G401 (cell line): ENCODE data around the gene ZNF786. TPM values are rescaled to one million over a fixed set of nuclear protein-coding genes. Genes with fewer than 3 reads are reported as not detected.
"Not testable (repeated sequence)": the region's sequence is repeated elsewhere in the genome, so short reads cannot be mapped to it uniquely, and the experiment has no call there.

Source experiments
- DNase-seq: peaks from one replicate; pipeline ENCODE4 v3.0.0-alpha.2; 2015; ENCODE audit warnings: low spot score
- in situ Hi-C: cut with HindIII; loops from 2 replicates; pipeline ENCODE4 v1.10.0; 2016; ENCODE audit warnings: low sequenced_read_pairs, mixed read lengths
- total RNA-seq: library from RNA; depleted of rRNA; stranded (reverse); fragments of >200 nt; shearing (Covaris generic); gene quantifications from 2 replicates; pipeline ENCODE4 v1.2.3, GENCODE V29; 2014; rRNA removed

The ZNF786 gene
- total RNA-seq, 1 experiment from 2014 or later: 5.2 TPM

DNA sequence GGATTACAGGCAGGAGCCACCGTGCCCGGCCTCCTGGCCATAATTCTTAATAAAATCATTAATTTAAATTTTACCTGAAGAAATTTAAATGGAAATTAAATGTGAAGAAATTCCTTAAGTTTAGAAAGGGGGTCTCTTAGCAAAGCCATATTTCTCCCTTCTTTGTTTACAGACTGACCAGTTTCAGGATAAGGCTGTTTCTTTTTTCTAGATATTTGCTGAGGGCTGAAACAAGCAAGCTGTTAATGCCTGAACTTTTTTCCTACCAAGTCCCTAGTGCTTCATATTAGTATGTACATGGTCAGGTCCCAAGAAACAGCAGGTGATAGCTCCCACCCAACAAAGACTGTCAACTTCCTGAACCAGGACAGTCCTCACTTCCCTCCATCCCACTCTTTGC, 44.1 kb downstream of the ZNF786 start:
- DNase-seq: no peak
- in situ Hi-C loops: no loop called here

DNA sequence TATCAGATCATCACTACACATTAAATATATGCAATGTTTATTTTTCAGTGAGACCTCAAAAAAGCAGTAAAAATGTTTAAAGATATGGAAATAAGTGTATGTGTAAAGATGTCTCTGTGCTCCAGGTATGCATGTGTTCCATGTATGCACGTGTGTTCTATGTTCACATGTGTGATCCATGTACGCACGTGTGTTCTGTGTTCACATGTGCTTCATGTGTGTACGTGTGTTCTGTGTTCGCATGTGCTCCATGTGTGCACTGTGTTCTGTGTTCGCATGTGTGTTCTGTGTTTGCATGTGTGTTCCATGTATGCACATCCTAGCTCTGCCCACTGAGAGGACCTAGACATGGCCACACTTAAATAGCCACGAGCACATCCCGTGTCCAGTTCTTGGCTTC, 46.6 kb downstream of the ZNF786 start:
- DNase-seq: no peak
- in situ Hi-C loops: no loop called here

DNA sequence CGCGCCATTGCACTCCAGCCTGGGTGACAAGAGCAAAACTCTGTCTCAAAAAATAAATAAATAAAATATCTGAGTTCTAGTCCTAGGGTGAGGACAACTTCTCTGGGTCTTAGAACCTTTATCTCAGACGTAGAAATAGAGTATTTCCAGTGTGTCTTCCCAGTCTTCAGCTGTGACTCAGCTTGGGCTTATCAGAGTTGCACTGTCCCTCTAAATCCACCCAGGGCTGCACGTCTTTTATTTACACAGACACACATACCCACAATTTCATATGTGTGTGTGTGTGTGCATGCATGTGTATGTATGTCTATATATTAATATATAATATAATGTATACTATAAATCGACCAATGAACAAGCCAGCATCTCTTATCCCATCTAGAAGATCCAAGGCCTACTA, 49.2 kb downstream of the ZNF786 start:
- in situ Hi-C loops: no loop called here
- no peak for DNase-seq

DNA sequence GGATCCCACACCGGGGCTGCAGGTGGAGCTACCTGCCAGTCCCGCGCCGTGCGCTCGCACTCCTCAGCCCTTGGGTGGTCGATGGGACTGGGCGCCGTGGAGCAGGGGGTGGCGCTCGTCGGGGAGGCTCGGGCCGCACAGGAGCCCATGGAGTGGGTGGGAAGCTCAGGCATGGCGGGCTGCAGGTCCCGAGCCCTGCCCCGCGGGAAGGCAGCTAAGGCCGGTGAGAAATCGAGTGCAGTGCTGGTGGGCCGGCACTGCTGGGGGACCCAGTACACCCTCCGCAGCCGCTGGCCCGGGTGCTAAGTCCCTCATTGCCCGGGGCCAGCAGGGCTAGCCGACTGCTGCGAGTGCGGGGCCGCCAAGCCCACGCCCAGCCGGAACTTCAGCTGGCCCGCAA, 51.9 kb downstream of the ZNF786 start:
- in situ Hi-C loops, DNase-seq: not testable (repeated sequence)

DNA sequence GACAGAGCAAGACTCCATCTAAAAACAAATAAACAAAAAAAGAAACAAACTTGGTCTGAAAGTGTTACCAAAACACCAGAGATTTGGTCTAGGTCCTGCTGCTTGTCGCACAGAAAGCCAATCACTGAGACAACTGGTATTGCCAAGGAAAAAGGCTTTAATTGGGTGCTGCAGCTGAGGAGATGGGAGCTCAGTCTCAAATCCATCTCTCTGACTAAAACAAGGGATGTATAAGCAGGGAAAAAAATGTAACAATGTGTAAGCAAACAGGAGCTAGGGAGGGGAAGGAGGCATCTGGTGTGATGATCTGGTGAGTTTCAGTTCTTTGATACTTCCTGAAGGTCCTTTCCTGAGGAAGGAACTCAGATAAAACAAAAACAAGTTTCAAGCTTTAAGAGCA, 53.8 kb downstream of the ZNF786 start:
- DNase-seq: no peak
- in situ Hi-C loops: no loop called here

DNA sequence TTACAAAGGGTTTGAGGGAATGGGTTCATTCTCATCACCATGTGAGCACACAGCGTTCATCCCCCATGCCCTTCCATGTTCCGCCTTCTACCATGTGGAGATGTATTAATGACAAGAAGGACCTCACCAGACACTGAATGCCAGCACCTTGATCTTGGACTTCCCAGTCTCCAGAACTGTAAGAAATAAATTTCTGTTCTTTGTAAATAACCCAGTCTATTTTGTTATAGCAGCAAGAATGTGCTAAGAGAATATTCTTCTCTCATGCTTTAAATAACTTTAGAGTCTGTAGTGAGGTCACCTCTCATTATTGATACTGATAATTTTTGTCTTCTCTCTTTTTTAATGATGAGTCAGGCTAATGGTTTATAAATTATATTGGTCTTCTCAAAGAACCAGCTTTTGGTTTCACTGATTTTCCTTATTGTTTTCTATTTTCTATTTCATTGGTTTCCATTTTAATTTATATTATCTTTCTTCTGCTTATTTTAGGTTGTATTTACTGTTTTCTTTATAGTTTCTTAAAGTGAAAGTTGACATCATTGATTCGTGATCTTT, 59.1 kb downstream of the ZNF786 start:
- in situ Hi-C loops: no loop called here
- DNase-seq: no peak

DNA sequence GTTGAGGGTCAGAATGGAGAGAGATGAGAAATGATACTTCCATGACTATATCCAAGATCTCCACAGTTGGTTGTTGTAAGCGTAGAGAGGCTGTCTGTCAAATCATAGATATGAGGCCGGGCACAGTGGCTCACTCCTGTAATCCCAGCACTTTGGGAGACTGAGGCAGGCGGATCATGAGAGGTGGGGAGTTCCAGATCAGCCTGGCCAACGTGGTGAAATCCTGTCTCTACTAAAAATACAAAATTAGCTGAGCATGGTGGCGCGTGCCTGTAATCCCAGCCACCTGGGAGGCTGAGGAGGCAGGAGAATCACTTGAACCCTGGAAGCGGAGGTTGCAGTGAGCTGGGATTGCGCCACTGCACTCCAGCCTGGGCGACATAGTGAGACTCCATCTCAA, 60.1 kb downstream of the ZNF786 start:
- DNase-seq, in situ Hi-C loops: not testable (repeated sequence)

DNA sequence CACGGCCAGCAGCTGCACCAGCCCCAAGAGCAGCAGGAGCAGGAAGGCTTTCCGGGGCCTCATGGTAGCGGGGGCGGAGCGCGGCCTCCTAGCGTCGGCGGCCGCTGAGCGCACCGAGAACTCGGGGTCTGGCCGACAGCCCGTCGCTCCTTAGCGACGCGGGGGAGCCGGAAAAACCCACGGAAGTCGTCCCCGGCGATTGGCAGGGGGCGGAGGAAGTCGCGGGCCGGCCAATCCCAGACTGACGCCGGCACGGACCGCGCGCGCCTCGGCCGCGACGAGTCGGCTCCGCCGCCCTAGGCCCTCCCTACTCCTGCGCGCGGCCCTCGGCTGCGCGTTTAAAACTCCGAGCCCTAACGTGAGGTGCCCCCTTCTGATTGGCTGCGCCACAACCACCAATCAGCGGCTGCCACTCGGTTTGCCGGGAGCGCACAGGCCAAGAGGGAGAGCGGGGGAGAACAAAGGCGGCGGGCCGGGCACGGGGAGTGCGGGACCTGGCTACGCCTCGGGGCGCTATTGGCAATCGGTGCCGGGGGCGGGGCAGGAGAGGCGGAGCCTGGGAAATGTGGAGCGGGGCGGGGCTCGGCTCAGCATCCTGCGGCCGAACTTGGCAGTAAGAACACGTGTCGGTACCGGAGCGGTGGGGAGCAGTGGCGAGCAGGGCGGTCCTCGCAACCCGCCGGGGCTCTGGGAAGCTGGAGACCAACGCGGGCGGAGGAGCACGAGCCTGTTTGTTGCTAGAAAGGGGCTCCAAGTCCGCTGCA, 62.0 kb downstream of the ZNF786 start, which contains the start of gene PDIA4:
Gene PDIA4 (minus strand): TSS at position 160 of the 764 bp plus-strand sequence. CDS start 97 bp downstream, at position 63.
- in situ Hi-C loops: no loop called here
- DNase-seq: peak; percentile 99

DNA sequence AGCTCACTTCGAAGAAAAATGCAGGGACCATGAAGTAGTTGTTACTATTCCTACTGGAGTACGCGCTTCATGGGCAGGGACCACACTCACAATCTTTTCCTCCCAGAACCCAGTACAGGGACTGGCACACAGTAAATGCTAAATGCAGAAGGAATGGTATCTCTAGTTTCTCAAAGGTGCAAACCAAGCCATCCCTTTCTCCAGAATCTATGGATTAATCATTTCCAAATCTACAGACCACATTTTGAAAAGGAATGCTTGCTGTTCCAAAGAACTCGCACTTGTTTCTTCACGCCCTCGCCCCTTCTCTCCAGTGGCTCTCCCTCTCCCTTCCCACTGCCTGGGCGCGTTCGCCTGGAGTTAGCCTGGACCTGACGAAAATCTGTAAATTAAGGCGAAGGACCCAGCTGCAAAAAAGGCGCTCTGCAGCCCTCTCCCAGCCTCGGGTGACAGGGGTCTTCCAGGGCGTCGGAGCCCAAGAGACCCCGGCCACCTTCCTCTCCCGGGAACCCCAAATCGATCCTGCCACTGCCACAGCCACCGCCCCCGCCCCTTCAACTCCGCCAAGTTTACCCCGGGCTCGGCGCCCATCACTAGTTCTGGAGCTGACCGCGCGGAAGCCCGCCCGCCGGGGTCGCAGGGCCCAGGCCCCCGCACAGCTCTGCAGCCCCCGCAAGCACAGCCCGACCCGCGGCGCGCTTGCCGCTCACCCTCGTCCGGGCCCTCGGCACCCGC, 62.7 kb downstream of the ZNF786 start:
- peak; percentile 29 for DNase-seq
- in situ Hi-C loops: no loop called here

DNA sequence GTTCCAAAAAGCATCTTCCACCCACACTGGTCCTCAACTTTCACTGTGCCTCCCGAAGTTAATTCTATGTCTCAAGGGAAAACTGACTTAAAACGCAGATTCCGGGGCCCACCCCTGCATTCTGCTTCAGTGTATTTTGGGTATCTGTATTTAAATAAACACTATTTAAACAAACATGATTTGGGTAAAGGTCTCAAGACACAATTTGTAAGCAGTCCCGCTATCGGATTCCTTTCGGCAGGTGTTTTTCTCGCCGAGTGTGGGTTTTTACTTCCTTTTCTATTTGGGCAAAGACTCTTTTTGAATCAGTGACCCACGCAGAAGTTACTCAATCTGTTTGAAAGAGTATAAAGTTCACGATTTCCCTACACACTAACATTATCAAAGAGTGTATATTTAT, 63.5 kb downstream of the ZNF786 start:
- no peak for DNase-seq
- in situ Hi-C loops: no loop called here

DNA sequence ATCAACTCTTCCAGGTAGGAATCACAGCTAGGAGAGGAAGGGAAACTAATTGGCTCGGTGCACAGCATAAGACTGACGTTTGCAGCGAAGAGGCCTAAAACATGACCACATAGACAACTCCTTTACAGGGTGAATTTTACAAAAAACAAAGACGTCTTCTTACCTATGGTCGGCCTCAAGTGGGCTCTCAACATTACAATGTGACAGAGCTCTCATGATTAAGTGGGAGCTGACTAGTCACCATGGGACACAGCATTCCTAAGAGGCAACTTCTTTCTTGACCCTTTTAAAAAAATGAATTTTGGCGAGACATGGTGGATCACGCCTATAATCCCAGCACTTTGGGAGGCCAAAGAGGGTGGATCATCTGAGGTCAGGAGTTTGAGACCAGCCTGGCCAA, 66.9 kb downstream of the ZNF786 start:
- in situ Hi-C loops: no loop called here
- DNase-seq: no peak

DNA sequence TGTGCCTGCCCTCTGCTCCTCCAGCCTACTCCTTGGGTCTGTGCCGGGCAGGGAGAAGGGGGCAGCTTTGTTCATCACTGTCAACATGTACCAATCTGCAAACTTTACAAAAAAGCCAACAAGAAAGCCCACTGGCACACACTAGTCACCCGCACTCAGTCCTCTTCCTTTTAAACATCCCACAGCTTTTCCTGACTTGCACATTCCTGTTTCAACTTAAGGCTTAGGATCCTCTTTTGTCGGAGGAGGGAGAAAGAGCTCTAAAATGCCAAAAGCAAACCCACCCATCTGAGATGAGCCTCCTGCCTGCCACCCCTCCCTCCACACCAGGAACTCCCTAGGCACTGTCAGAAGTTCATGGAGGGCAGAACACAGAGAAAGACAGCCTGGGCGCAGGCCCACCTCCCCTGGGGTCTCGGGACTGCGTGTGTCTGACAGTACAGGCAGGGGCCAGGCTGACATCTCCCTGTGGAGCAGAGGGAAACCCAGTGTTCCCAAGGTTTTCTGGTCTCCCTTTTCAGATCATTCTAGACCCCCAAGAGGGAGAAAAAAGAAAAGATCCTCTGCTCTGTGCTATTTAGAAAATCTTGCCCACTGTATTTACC, 67.7 kb downstream of the ZNF786 start:
- DNase-seq: peak; percentile 25
- in situ Hi-C loops: no loop called here

DNA sequence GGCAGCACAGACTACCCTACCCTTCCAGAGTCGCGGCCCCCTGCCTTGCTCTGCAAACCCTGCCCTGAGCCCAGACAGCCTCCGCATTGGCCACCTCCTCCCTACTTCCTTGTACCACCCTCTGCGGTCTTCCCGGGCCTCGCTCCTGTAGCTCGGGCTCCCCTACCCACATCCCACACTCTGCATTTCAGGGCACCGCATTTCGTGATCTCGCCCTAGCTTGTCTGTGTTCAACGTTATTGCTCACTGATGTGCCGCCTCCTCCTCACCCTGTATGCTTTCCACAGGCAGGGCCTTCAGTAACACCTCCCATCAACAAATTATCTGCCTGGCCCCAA, 68.8 kb downstream of the ZNF786 start:
- no peak for DNase-seq
- in situ Hi-C loops: no loop called here

DNA sequence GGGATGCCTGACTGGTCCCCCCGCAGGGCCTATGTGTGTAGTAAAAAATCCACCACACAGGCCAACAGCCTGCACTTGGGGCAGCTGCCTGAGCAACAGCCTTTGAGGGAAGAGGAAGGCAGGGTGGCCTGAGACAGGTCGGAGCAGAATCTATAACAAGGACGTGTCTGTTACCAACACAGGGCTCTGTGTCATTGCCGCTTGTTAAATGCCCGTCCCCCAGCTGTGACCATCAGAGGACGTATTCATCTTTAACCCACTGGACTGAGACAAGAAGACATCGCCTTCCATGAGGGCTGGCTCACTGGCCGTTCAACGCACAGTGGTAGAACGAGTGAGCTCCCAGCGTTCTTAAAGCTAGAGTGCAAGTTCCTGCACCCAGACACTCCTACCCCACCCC, 70.0 kb downstream of the ZNF786 start:
- in situ Hi-C loops: no loop called here
- DNase-seq: no peak

Other genes starting within 250 kb of the ZNF786 start
- gene EZH2, start 206.4 kb downstream of the ZNF786 start, total RNA-seq: 33.4 and 37.5 TPM in 2 replicates
- gene PDIA4, start 62.2 kb downstream of the ZNF786 start, total RNA-seq: 256 and 309 TPM in 2 replicates
- gene ZNF425, start 35.6 kb upstream of the ZNF786 start, total RNA-seq: 3.4 and 4.7 TPM in 2 replicates
- gene ZNF398, start 56.7 kb upstream of the ZNF786 start, total RNA-seq: 7.1 and 8.8 TPM in 2 replicates
- gene ZNF282, start 104.8 kb upstream of the ZNF786 start, total RNA-seq: 13.4 and 22.6 TPM in 2 replicates
- 11.6 and 15.9 TPM in 2 replicates for gene ZNF212, start 148.9 kb upstream of the ZNF786 start, total RNA-seq
- gene ZNF783, start 171.5 kb upstream of the ZNF786 start, total RNA-seq: 12.8 and 16.9 TPM in 2 replicates